ENCODE measurements around the gene PHF13.
"Not testable (repeated sequence)": the region's sequence is repeated elsewhere in the genome, so short reads cannot be mapped to it uniquely, and the experiment has no call there.

Gene PHF13

GRCh38 chr1:6587261-6588005 lies 26.1 kb upstream of the PHF13 start:
- DNase-seq, result no peak

GRCh38 chr1:6588128-6588892 lies 25.2 kb upstream of the PHF13 start:
- no peak for DNase-seq

GRCh38 chr1:6588893-6589520 lies 24.5 kb upstream of the PHF13 start:
- DNase-seq, result no peak

GRCh38 chr1:6590046-6590445 lies 23.5 kb upstream of the PHF13 start:
- DNase-seq, result no peak

GRCh38 chr1:6591222-6591621 lies 22.3 kb upstream of the PHF13 start:
- no peak for DNase-seq

GRCh38 chr1:6591644-6592043 lies 21.9 kb upstream of the PHF13 start:
- DNase-seq, result no peak

- no peak for DNase-seq
These were observed 21.1 kb upstream of the PHF13 start for GRCh38 chr1:6592441-6592840.

- DNase-seq, result no peak
These were observed 20.5 kb upstream of the PHF13 start for GRCh38 chr1:6592865-6593593.

- no peak for DNase-seq
These were observed 19.7 kb upstream of the PHF13 start for GRCh38 chr1:6593810-6594209.

GRCh38 chr1:6594977-6595740 lies 18.4 kb upstream of the PHF13 start:
- DNase-seq, result no peak

GRCh38 chr1:6596351-6596750 lies 17.2 kb upstream of the PHF13 start:
- DNase-seq, result no peak

- DNase-seq, result no peak
These were observed 16.4 kb upstream of the PHF13 start for GRCh38 chr1:6596886-6597776.

GRCh38 chr1:6597777-6598131 lies 15.8 kb upstream of the PHF13 start:
- DNase-seq, result no peak

GRCh38 chr1:6599141-6599975 lies 14.2 kb upstream of the PHF13 start:
- DNase-seq, result peak; percentile 56

- not testable (repeated sequence) for DNase-seq
These were observed 13.5 kb upstream of the PHF13 start for GRCh38 chr1:6599991-6600390.

GRCh38 chr1:6600410-6601048 lies 13.0 kb upstream of the PHF13 start:
- DNase-seq, result no peak

GRCh38 chr1:6601049-6601922 lies 12.2 kb upstream of the PHF13 start:
- peak; percentile 74 for DNase-seq

- no peak for DNase-seq
These were observed 11.4 kb upstream of the PHF13 start for GRCh38 chr1:6601923-6602668.

Data from stimulated activated CD4-positive, alpha-beta T cell treated with anti-CD3 and anti-CD28 coated beads, Interleukin-12 subunit alpha, Interleukin-12 subunit beta, amount 100 ng/mL, for 4 hours (primary cell).